HUES64 (cell line): ENCODE data around the gene SSTR3.
"Not testable (repeated sequence)": the region's sequence is repeated elsewhere in the genome, so short reads cannot be mapped to it uniquely, and the experiment has no call there.

Experiments
- H3K27ac ChIP-seq: 2 replicates; pipeline ENCODE4 v1.7.0; 2013; ENCODE audit warnings: low read depth, low read length, inconsistent platforms
- H3K27me3 ChIP-seq: 2 replicates; pipeline ENCODE4 v1.6.1; 2013; ENCODE audit warnings: mild to moderate bottlenecking, low read length; ENCODE audit not compliant: insufficient read depth
- H3K36me3 ChIP-seq: 2 replicates; pipeline ENCODE4 v1.6.1; 2013; ENCODE audit warnings: mild to moderate bottlenecking, low read length; ENCODE audit not compliant: insufficient read depth
- H3K4me1 ChIP-seq: 2 replicates; pipeline ENCODE4 v1.6.1; 2013; ENCODE audit warnings: mild to moderate bottlenecking, low read length, moderate library complexity; ENCODE audit not compliant: insufficient read depth
- H3K4me3 ChIP-seq: 2 replicates; pipeline ENCODE4 v1.5.1; 2013; ENCODE audit warnings: mild to moderate bottlenecking, low read length, moderate library complexity
- H3K9ac ChIP-seq: 2 replicates; pipeline ENCODE4 v1.6.1; 2013; ENCODE audit warnings: mild to moderate bottlenecking, low read depth, low read length
- H3K9me3 ChIP-seq: 2 replicates; pipeline ENCODE4 v1.6.1; 2013; ENCODE audit warnings: low read depth, low read length; ENCODE audit not compliant: insufficient read depth
- WGBS: fragments of 150-250, 120-280 bp; methylation state at CpG from one replicate; pipeline ENCODE4 v1.1.7; 2013; ENCODE audit warnings: missing lambda C conversion rate; 5-methylcytosine and 5-hydroxymethylcytosine counted together

Gene SSTR3

GRCh38 chr22:37205046-37205445 is 7.2 kb downstream of the SSTR3 start:
- no peaks in the 10 kb centered on the region for H3K36me3 ChIP-seq
- WGBS = 89% methylated on average over 5 of the region's 5 CpGs
- H3K4me1 ChIP-seq = no peaks in the 10 kb centered on the region
- H3K9ac ChIP-seq = no peak overlapping the region
- H3K9me3 ChIP-seq = no peaks in the 10 kb centered on the region
- H3K4me3 ChIP-seq = no peak overlapping the region
- H3K27ac ChIP-seq = no peak overlapping the region
- no peaks in the 10 kb centered on the region for H3K27me3 ChIP-seq

DNA sequence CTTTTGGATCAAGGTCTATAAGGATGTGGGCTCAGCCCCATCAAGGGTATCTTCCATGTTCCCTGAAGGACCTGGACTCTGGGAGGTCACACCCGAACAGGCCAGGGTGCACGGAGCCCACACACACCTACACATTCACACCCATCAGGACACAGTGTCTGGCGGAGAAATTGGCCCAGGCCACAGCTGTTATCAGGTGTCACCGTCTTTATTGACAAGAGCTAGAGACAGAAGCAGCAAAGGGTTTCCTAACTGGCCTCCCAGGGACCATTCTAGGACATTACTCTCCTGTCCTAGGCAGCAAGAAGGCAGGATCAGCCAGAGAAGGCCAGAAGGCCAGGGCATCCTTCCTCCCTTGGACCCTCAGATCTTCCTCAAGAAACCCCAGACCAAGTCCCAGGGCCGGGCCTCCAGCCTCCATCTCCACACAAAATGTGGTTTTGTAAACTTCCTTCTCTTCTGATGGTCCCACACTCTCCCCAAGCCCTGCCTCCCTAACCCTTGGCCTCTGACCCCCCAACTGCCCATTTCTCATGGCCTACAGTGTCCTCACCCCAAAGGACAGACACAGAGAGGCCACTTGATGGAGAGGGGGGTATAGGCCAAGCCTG is 8.1 kb downstream of the SSTR3 start:
- 90% methylated on average over 5 of the region's 5 CpGs for WGBS
- no peaks in the 10 kb centered on the region for H3K27me3 ChIP-seq

GRCh38 chr22:37203354-37204044 is 8.8 kb downstream of the SSTR3 start:
- H3K36me3 ChIP-seq = no peaks in the 10 kb centered on the region
- 88% methylated on average over 16 of the region's 16 CpGs for WGBS

More for the DNA sequence above, 8.1 kb downstream of the SSTR3 start:
- no peak overlapping the region for H3K9ac ChIP-seq
- H3K36me3 ChIP-seq = no peaks in the 10 kb centered on the region
- H3K4me1 ChIP-seq = no peaks in the 10 kb centered on the region
- H3K4me3 ChIP-seq = no peak overlapping the region
- no peak overlapping the region for H3K27ac ChIP-seq
- no peaks in the 10 kb centered on the region for H3K9me3 ChIP-seq

GRCh38 chr22:37202716-37203115 is 9.6 kb downstream of the SSTR3 start:
- peaks cover 5% of the 10 kb centered on the region; the same call in 1 of the 2 replicates for H3K4me1 ChIP-seq
- no peak overlapping the region for H3K27ac ChIP-seq
- H3K9ac ChIP-seq = no peak overlapping the region
- no peaks in the 10 kb centered on the region for H3K36me3 ChIP-seq
- WGBS = 89% methylated on average over 10 of the region's 10 CpGs
- H3K4me3 ChIP-seq = no peak overlapping the region
- H3K27me3 ChIP-seq = no peaks in the 10 kb centered on the region
- no peaks in the 10 kb centered on the region for H3K9me3 ChIP-seq

More at GRCh38 chr22:37203354-37204044, 8.8 kb downstream of the SSTR3 start:
- Histone ChIP-seq H3K27me3 (no peaks in the 10 kb centered on the region), H3K9me3 (no peaks in the 10 kb centered on the region), H3K4me3 (no peak overlapping the region), H3K9ac (no peak overlapping the region), H3K4me1 (no peaks in the 10 kb centered on the region), H3K27ac (no peak overlapping the region)

GRCh38 chr22:37202001-37202555 is 10.2 kb downstream of the SSTR3 start:
- WGBS = 97% methylated on average over 5 of the region's 5 CpGs

DNA sequence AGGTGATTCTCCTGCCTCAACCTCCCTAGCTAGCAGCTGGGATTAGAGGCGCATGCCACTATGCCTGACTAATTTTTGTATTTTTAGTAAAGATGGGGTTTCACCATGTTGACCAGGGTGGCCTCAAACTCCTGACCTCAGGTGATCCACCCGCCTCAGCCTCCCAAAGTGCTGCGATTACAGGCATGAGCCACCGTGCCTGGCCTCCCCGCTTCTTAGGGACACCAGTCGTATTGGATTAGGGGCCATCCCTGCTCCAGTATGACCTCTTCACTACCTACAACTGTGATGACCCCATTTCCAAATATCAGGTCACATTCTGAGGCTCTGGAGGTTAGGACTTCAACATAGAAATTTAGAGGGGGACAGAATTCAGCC is 10.8 kb downstream of the SSTR3 start:
- 93% methylated on average over 6 of the region's 6 CpGs for WGBS
- H3K36me3 ChIP-seq, H3K4me3 ChIP-seq, H3K9me3 ChIP-seq, H3K27ac ChIP-seq, H3K9ac ChIP-seq, H3K27me3 ChIP-seq: not testable (repeated sequence)
- peaks cover 14% of the 10 kb centered on the region for H3K4me1 ChIP-seq

More at GRCh38 chr22:37202001-37202555, 10.2 kb downstream of the SSTR3 start:
- Histone ChIP-seq H3K36me3 (no peaks in the 10 kb centered on the region), H3K4me3 (no peak overlapping the region), H3K4me1 (peaks cover 10% of the 10 kb centered on the region), H3K9ac (no peak overlapping the region), H3K27me3 (no peaks in the 10 kb centered on the region), H3K27ac (no peak overlapping the region), H3K9me3 (no peaks in the 10 kb centered on the region)

DNA sequence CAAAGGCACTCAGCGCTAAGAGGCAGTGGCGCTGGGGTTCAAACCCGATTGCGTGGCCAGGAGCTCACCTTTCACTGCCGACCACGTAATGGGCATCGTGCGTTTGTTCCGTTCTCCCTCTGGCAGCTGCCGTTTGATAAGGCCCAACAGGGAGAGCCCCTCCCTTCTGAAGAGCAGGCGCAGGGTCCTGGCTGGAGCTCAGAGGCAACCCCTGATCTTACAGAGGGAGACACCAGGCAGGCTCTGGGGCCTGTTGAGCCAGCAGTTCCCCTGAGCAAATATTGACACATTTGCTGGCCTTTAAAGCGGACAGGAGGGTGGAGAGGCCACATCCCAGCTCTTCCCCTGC is 12.5 kb downstream of the SSTR3 start:
- Histone ChIP-seq H3K9me3 (no peaks in the 10 kb centered on the region), H3K9ac (peak overlapping the region; percentile 38; the same call in 1 of the 2 replicates), H3K27ac (no peak overlapping the region), H3K4me3 (peak overlapping the region; percentile 43), H3K4me1 (peaks cover 14% of the 10 kb centered on the region), H3K36me3 (no peaks in the 10 kb centered on the region), H3K27me3 (no peaks in the 10 kb centered on the region)
- WGBS = 38% methylated on average over 12 of the region's 12 CpGs

DNA sequence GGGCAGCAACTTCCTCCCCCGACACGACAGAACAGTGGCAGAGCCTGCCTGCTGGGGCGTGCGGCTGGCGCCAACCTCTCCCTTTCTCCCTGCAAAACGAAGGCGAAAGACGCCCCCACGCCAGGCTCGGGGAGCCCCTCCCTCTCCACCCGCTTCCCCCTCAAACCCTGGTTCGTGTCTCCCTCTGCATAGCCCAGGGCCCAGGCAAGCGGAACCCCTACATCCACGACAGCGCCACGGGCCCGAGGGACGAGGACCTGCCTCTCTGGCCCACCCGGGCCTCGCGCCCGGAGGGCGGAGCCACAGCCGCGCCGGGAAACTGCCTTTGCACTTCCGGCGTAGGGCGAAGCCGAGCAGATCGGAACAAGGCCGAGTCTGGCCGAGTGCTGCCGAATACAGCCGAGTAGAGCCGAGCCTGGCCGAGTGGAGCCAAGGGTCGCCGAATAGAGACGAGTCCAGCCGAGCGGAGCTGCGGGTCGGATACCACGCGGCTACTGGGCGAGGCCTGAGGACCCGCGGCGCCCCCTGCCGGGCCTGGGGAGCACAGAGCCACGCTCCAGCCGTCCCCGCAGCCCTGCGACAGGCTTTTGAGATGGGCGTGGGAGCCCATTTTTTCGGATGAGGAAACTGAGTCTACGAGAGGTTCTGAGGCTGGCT is 13.0 kb downstream of the SSTR3 start:
- Histone ChIP-seq H3K27me3 (no peaks in the 10 kb centered on the region), H3K36me3 (no peaks in the 10 kb centered on the region), H3K9me3 (no peaks in the 10 kb centered on the region), H3K27ac (peak overlapping the region; percentile 78), H3K4me3 (peak overlapping the region; percentile 81), H3K4me1 (peaks cover 14% of the 10 kb centered on the region), H3K9ac (peak overlapping the region; percentile 89)
- WGBS = 1% methylated on average over 58 of the region's 58 CpGs

DNA sequence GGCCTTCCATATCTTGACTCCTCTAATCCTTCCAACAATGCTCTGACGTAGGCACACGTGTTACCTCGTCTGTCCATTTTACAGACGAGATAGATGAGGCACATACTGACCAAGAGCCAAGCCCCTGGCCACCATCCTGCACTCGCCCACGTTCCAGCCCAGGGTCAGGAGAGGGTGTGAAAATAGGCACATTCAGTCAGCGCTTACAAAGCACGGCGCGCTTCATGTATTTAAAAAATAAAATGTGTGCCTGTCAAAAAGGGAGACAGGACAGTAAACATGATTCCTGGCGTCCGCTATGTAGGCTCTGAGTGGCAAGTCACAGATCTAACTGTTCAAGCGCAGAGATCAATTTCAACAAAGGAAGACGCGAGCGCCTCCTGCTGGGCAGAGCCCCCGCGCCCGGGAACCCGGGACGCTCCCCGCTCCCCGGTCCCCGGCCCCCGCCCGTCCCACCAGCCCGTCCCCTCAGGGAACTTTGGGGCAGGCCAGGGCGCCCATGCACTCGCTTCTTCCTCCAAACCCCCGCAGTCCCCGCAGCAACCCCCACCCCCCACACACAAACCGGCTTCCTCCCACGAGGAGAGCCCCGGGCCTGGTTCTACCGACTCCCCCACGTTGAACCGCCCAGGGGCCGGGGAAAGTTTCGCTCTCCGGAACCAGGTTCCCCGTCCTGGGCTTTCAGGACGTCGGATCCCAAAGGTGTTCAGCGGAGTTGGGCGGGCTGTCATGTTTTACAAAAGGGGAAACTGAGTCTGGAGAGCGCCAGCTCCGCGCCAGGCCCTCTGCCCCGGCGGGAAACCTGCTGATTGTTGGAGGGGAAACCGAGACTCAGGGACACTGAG is 13.8 kb downstream of the SSTR3 start:
- no peaks in the 10 kb centered on the region for H3K36me3 ChIP-seq
- peak overlapping the region; percentile 78 for H3K27ac ChIP-seq
- WGBS = 8% methylated on average over 51 of the region's 51 CpGs
- no peaks in the 10 kb centered on the region for H3K27me3 ChIP-seq
- H3K4me3 ChIP-seq = peak overlapping the region; percentile 81
- peaks cover 2% of the 10 kb centered on the region; the same call in 1 of the 2 replicates for H3K9me3 ChIP-seq
- H3K4me1 ChIP-seq = peaks cover 14% of the 10 kb centered on the region
- peak overlapping the region; percentile 89 for H3K9ac ChIP-seq

DNA sequence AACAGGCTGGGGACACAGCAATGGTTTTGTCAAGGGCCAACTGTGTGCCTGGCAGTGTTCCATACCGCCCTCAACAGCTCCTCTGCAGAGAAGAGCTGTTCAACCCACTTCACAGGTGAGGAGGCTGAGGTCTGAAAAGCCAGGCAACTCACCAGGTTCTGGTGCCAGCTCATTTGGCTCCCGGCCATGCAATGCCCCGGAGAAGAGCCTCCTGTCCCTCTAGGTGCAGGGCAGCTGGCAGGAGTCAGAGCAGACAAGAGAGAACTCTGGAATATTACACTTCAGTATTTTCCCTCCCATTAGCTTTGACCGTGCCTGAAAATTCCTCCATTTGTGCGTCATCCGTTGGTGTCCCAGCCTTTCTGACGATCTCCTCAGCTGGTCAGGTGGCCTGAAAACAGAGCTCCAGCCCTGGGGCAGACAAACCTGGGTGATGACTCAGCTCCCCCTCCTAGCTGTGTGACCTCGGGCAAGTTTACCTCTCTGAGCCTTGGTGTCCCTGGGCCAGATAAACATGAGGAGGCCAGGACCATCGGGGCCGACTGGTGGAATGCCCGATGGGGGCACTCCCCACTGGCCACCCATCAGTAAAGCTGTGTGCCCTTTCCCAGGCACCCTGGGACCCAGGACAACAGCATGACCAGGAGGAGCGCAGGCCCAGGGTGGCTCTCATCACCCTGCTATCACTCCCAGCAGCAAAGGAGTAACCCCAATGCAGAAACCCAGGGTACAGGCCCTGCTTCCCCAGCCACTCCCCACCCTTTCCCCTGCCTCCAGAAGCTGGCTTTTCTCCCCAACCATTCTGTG is 14.6 kb downstream of the SSTR3 start:
- H3K4me1 ChIP-seq = peaks cover 14% of the 10 kb centered on the region
- H3K27ac ChIP-seq = 0 out of 2 replicates have a peak overlapping the region, but pooled peaks have one; percentile 30
- no peak overlapping the region for H3K4me3 ChIP-seq
- no peak overlapping the region for H3K9ac ChIP-seq
- 60% methylated on average over 12 of the region's 12 CpGs for WGBS
- peaks cover 8% of the 10 kb centered on the region; the same call in 1 of the 2 replicates for H3K9me3 ChIP-seq
- H3K27me3 ChIP-seq = no peaks in the 10 kb centered on the region
- no peaks in the 10 kb centered on the region for H3K36me3 ChIP-seq
